Osteoblast (primary cell): Measurements from ENCODE around the gene SPATA46. TPM values are rescaled to one million over a fixed set of nuclear protein-coding genes. Genes with fewer than 3 reads are reported as not detected.
"Not testable (repeated sequence)": the region's sequence is repeated elsewhere in the genome, so short reads cannot be mapped to it uniquely, and the experiment has no call there.

Experiments used
- DNase-seq: peaks from one replicate; pipeline ENCODE4 v3.0.0; 2011; ENCODE audit warnings: low spot score, mixed read lengths; ENCODE audit not compliant: insufficient read length; ENCODE audit errors: missing footprints
- H2AFZ ChIP-seq: 2 replicates; pipeline ENCODE4 v1.6.0; 2011; ENCODE audit warnings: mild to moderate bottlenecking, low read length
- H3K27ac ChIP-seq: 2 replicates; pipeline ENCODE4 v1.5.1; 2011; ENCODE audit warnings: mild to moderate bottlenecking, low read depth, low read length, moderate library complexity
- H3K27me3 ChIP-seq: 2 replicates; pipeline ENCODE4 v1.6.0; 2012; ENCODE audit warnings: mild to moderate bottlenecking, control low read depth, inconsistent platforms, low read length, moderate library complexity; ENCODE audit not compliant: insufficient read depth
- H3K36me3 ChIP-seq: 2 replicates; pipeline ENCODE4 v1.5.1; 2011; ENCODE audit warnings: mild to moderate bottlenecking, low read length, control low read depth, moderate library complexity; ENCODE audit not compliant: insufficient read depth
- H3K4me1 ChIP-seq: 2 replicates; pipeline ENCODE4 v1.5.1; 2011; ENCODE audit warnings: mild to moderate bottlenecking, low read length, control low read depth, moderate library complexity; ENCODE audit not compliant: insufficient read depth
- H3K4me2 ChIP-seq: 2 replicates; pipeline ENCODE4 v1.6.0; 2011; ENCODE audit warnings: mild to moderate bottlenecking, low read length; ENCODE audit not compliant: insufficient read depth
- H3K4me3 ChIP-seq: fragments of 200-600 bp; sonication (generic); 3 replicates; pipeline ENCODE4 v1.5.1; 2012; ENCODE audit warnings: mild to moderate bottlenecking, low read length, inconsistent platforms; ENCODE audit not compliant: insufficient read depth
- H3K79me2 ChIP-seq: 2 replicates; pipeline ENCODE4 v1.6.0; 2012; ENCODE audit warnings: mild to moderate bottlenecking, low read length, control low read depth, inconsistent platforms; ENCODE audit not compliant: insufficient read depth
- H3K9me3 ChIP-seq: 2 replicates; pipeline ENCODE4 v1.5.1; 2011; ENCODE audit warnings: low read depth, low read length, control low read depth
- H4K20me1 ChIP-seq: 2 replicates; pipeline ENCODE4 v1.6.0; 2012; ENCODE audit warnings: mild to moderate bottlenecking, low read length, control low read depth; ENCODE audit not compliant: insufficient read depth
- total RNA-seq: library from RNA; depleted of rRNA; stranded (reverse); fragments of >200 nt; gene quantifications from 2 replicates; pipeline ENCODE4 v1.2.3, GENCODE V29; 2012
- TF ChIP-seq, protein P1 (sequence below): IDR thresholded peaks from 2 replicates; pipeline ENCODE4 v1.5.1; 2011; ENCODE audit warnings: mild to moderate bottlenecking, low read depth, low read length, moderate library complexity; ENCODE audit errors: extremely low read depth

The SPATA46 gene
- total RNA-seq, 1 donor: not detected

DNA sequence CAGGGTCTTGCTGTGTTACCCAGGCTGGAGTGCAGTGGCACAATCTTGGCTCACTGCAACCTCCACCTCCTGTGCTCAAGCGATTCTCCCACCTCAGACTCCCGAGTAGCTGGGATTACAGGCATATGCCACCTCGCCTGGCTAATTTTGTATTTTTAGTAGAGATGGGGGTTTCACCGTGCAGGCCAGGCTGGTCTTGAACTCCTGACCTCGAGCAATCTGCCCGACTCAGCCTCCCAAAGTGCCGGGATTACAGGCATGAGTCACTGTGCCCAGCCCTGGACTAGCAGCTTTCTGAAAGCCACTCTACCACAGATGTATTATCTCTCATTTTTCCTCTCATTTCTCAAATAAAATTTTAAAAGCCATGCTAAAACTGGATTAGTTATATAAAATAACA lies 41.9 kb upstream of the SPATA46 start:
- not testable (repeated sequence) for H3K9me3 ChIP-seq, DNase-seq, H3K4me2 ChIP-seq, H3K4me3 ChIP-seq, H4K20me1 ChIP-seq, H3K27ac ChIP-seq, H3K79me2 ChIP-seq, H3K36me3 ChIP-seq, H3K4me1 ChIP-seq, H3K27me3 ChIP-seq, H2AFZ ChIP-seq

DNA sequence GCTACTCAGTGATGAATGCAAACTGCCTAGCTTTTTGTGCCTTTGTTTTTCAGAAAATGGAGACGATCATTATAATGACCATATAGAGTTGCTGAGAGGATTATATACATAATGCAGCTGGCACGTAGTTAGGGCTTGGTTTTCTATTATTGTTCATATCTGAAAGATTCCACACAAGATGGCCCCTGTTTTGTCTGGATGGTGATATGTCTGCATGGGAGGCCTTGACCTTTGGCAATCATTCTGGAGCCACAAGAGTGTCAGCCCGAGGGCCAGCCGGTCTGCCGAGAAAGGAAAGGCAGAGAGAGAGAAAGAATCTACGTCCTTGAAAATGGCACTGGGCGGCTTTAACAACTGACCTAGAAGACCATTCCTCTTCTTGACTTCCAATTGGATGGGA lies 41.0 kb upstream of the SPATA46 start:
- no peaks in the 10 kb centered on the region for H3K27me3 ChIP-seq
- no peaks in the 10 kb centered on the region for H4K20me1 ChIP-seq
- H3K27ac ChIP-seq: no peak overlapping the region
- no peak overlapping the region for H3K4me3 ChIP-seq
- H3K79me2 ChIP-seq: no peaks in the 10 kb centered on the region
- H2AFZ ChIP-seq: no peak overlapping the region
- no peaks in the 10 kb centered on the region for H3K36me3 ChIP-seq
- no peak overlapping the region for H3K4me2 ChIP-seq
- H3K9me3 ChIP-seq: no peaks in the 10 kb centered on the region
- no peak for DNase-seq
- H3K4me1 ChIP-seq: no peaks in the 10 kb centered on the region
- TF ChIP-seq, protein P1, sequence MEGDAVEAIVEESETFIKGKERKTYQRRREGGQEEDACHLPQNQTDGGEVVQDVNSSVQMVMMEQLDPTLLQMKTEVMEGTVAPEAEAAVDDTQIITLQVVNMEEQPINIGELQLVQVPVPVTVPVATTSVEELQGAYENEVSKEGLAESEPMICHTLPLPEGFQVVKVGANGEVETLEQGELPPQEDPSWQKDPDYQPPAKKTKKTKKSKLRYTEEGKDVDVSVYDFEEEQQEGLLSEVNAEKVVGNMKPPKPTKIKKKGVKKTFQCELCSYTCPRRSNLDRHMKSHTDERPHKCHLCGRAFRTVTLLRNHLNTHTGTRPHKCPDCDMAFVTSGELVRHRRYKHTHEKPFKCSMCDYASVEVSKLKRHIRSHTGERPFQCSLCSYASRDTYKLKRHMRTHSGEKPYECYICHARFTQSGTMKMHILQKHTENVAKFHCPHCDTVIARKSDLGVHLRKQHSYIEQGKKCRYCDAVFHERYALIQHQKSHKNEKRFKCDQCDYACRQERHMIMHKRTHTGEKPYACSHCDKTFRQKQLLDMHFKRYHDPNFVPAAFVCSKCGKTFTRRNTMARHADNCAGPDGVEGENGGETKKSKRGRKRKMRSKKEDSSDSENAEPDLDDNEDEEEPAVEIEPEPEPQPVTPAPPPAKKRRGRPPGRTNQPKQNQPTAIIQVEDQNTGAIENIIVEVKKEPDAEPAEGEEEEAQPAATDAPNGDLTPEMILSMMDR: no peak

DNA sequence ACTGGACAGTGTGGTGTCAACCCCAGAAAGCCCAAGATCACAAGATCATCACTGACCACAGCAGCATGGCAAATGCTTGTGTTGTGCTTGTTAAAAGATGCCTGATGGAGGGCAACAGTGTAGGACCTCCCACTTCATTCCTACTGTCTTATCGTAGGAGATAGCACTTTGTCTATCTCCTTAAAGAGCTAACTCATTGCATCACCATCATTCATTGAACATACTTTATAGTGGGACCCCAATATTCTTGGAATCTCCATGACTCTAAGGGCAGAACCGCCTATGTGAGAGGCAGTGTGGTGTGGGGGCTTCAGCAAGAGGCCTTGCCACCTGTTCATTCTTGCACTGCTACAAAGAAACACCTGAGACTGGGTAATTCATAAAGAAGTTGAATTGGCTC lies 40.3 kb upstream of the SPATA46 start:
- Histone ChIP-seq H3K4me1 (no peaks in the 10 kb centered on the region), H3K9me3 (no peaks in the 10 kb centered on the region), H3K27ac (no peak overlapping the region), H3K79me2 (no peaks in the 10 kb centered on the region), H4K20me1 (no peaks in the 10 kb centered on the region), H2AFZ (no peak overlapping the region), H3K36me3 (no peaks in the 10 kb centered on the region), H3K4me2 (no peak overlapping the region), H3K4me3 (no peak overlapping the region), H3K27me3 (no peaks in the 10 kb centered on the region)
- TF ChIP-seq, protein P1: no peak
- no peak for DNase-seq

DNA sequence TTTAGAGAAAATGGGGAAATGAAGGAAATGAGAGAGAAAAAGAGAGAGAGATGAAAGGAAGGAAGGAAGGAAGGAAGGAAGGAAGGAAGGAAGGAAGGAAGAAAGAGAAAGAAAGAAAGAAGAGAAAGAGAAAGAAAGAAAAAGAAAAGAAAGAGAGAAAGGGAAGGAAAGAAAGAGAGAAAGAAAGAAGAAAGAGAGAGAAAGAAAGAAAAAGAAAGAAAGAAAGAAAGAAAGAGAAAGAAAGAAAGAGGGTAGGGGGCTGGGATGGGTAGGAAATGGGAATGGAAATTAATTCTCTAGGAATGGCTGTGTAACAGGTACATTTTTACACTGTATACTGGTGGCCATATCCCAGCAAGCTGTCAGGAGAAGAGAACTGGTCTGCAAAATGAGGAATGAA lies 39.6 kb upstream of the SPATA46 start:
- TF ChIP-seq, protein P1: no peak
- Histone ChIP-seq H3K79me2 (no peaks in the 10 kb centered on the region), H3K9me3 (no peaks in the 10 kb centered on the region), H3K4me3 (no peak overlapping the region), H3K36me3 (no peaks in the 10 kb centered on the region), H3K27me3 (no peaks in the 10 kb centered on the region), H3K4me2 (no peak overlapping the region), H3K4me1 (no peaks in the 10 kb centered on the region), H2AFZ (no peak overlapping the region), H4K20me1 (no peaks in the 10 kb centered on the region), H3K27ac (no peak overlapping the region)
- DNase-seq: no peak
